IMR-90 (cell line): ENCODE results near the gene ACOT9. TPM values are rescaled to one million over a fixed set of nuclear protein-coding genes. Genes with fewer than 3 reads are reported as not detected.

Source experiments
- ATAC-seq: fragments of 200-7000 bp; cut with Tn5 transposase; 2 replicates; pipeline ENCODE4 v1.9.1; 2020; ENCODE audit warnings: low read depth, mild to moderate bottlenecking, moderate library complexity
- BruUV-seq: library from RNA; stranded (reverse); fragments of 400-500 nt; replicated peaks from 2 replicates; lab custom pipeline; 2021; lab: Mats Ljungman, UMichigan
- CTCF ChIA-PET: fragments of 300-600 bp; formaldehyde crosslinking; extraction: SDS; loops from one replicate; lab custom pipeline; 2021; ENCODE audit warnings: antibody characterized with exemption; lab: Yijun Ruan, JAX
- POLR2A ChIA-PET: fragments of 300-600 bp; sonication (Branson Sonifier 250); formaldehyde crosslinking; loops from one replicate; lab custom pipeline; 2022; ENCODE audit warnings: antibody characterized with exemption; ENCODE audit not compliant: unreplicated experiment; lab: Charles Lee
- DNase-seq: peaks from one replicate; pipeline ENCODE4 v3.0.0; 2013
- H2AFZ ChIP-seq: replicated peaks from 2 replicates; pipeline ENCODE3; 2013; ENCODE audit warnings: low read length, mild to moderate bottlenecking; ENCODE audit not compliant: poor library complexity
- H2AK5ac ChIP-seq: 2 replicates; pipeline ENCODE4 v1.6.1; 2013; ENCODE audit warnings: low read depth, low read length, inconsistent platforms
- H2AK9ac ChIP-seq: replicated peaks from 2 replicates; pipeline ENCODE3; 2013; ENCODE audit warnings: mild to moderate bottlenecking, low read depth, low read length, moderate library complexity; ENCODE audit not compliant: poor library complexity
- H2BK120ac ChIP-seq: 2 replicates; pipeline ENCODE4 v1.6.1; 2013; ENCODE audit warnings: low read depth, low read length, inconsistent platforms
- H2BK15ac ChIP-seq: 3 replicates; pipeline ENCODE4 v1.6.1; 2013; ENCODE audit warnings: low read depth, low read length, inconsistent platforms
- H2BK20ac ChIP-seq: 2 replicates; pipeline ENCODE4 v1.6.1; 2013; ENCODE audit warnings: low read depth, mild to moderate bottlenecking, inconsistent platforms, low read length, moderate library complexity
- H2BK5ac ChIP-seq: 2 replicates; pipeline ENCODE4 v1.6.1; 2013; ENCODE audit warnings: mild to moderate bottlenecking, low read depth, low read length, inconsistent platforms; ENCODE audit not compliant: poor library complexity, severe bottlenecking
- H3K14ac ChIP-seq: replicated peaks from 2 replicates; pipeline ENCODE4 v1.6.1; 2013; ENCODE audit warnings: low read depth, low read length, inconsistent platforms
- H3K18ac ChIP-seq: 2 replicates; pipeline ENCODE4 v1.6.1; 2013; ENCODE audit warnings: low read depth, low read length, control low read depth
- H3K23ac ChIP-seq: 2 replicates; pipeline ENCODE4 v1.6.1; 2013; ENCODE audit warnings: low read depth, low read length, inconsistent platforms
- H3K27ac ChIP-seq: 2 replicates; pipeline ENCODE4 v1.5.1; 2013; ENCODE audit warnings: mild to moderate bottlenecking, control low read depth, low read length; ENCODE audit not compliant: insufficient read depth
- H3K27me3 ChIP-seq: 2 replicates; pipeline ENCODE4 v1.6.1; 2013; ENCODE audit warnings: low read length; ENCODE audit not compliant: control insufficient read depth, insufficient read depth
- H3K36me3 ChIP-seq: 2 replicates; pipeline ENCODE4 v1.6.1; 2013; ENCODE audit warnings: low read length, mixed read lengths; ENCODE audit not compliant: control insufficient read depth, insufficient read depth
- H3K4ac ChIP-seq: 2 replicates; pipeline ENCODE4 v1.6.1; 2013; ENCODE audit warnings: low read depth, low read length, inconsistent platforms
- H3K4me1 ChIP-seq: 2 replicates; pipeline ENCODE4 v1.6.1; 2013; ENCODE audit warnings: low read length, mixed read lengths; ENCODE audit not compliant: control insufficient read depth, insufficient read depth
- H3K4me2 ChIP-seq: 2 replicates; pipeline ENCODE4 v1.6.1; 2013; ENCODE audit warnings: low read depth, mild to moderate bottlenecking, control low read depth, low read length, moderate library complexity
- H3K4me3 ChIP-seq: 2 replicates; pipeline ENCODE4 v1.5.1; 2013; ENCODE audit warnings: low read depth, mild to moderate bottlenecking, control low read depth, low read length, moderate library complexity; ENCODE audit not compliant: insufficient read depth
- H3K56ac ChIP-seq: 2 replicates; pipeline ENCODE4 v1.6.1; 2013; ENCODE audit warnings: low read length, inconsistent platforms; ENCODE audit not compliant: insufficient read depth; ENCODE audit errors: extremely low read depth
- H3K79me1 ChIP-seq, 2 experiments: 2 replicates each; pipeline ENCODE4 v1.6.1; 2013; ENCODE audit warnings: low read length in 2 of 2, inconsistent platforms in 1 of 2, low read depth in 1 of 2
- H3K9ac ChIP-seq: 2 replicates; pipeline ENCODE4 v1.6.1; 2013; ENCODE audit warnings: low read depth, low read length, control low read depth
- H3K9me1 ChIP-seq: 2 replicates; pipeline ENCODE4 v1.6.1; 2013; ENCODE audit warnings: low read length, inconsistent platforms; ENCODE audit not compliant: insufficient read depth
- H3K9me3 ChIP-seq: 2 replicates; pipeline ENCODE4 v1.6.1; 2013; ENCODE audit warnings: low read length; ENCODE audit not compliant: control insufficient read depth, insufficient read depth
- H4K20me1 ChIP-seq: 2 replicates; pipeline ENCODE4 v1.6.1; 2013; ENCODE audit warnings: low read length, inconsistent platforms; ENCODE audit not compliant: insufficient read depth
- H4K5ac ChIP-seq: 2 replicates; pipeline ENCODE4 v1.6.1; 2013; ENCODE audit warnings: mild to moderate bottlenecking, low read depth, low read length, control low read depth
- H4K8ac ChIP-seq, 2 experiments: 2 replicates each; pipeline ENCODE4 v1.6.1; 2013; ENCODE audit warnings: low read depth in 2 of 2, low read length in 2 of 2, control low read depth in 1 of 2, inconsistent platforms in 1 of 2
- H4K91ac ChIP-seq: 2 replicates; pipeline ENCODE4 v1.6.1; 2013; ENCODE audit warnings: low read depth, low read length, inconsistent platforms; ENCODE audit not compliant: insufficient read depth
- BHLHE40 ChIP-seq: fragments of 150-350 bp; IDR thresholded peaks from 2 replicates; pipeline ENCODE4 v1.6.1; 2016; ENCODE audit warnings: mild to moderate bottlenecking, low read depth, low read length
- CEBPB ChIP-seq: IDR thresholded peaks from 2 replicates; pipeline ENCODE4 v1.6.1; 2012; ENCODE audit warnings: low read depth, low read length, improper control_type of control experiment
- CHD1 ChIP-seq: IDR thresholded peaks from 2 replicates; pipeline ENCODE4 v1.6.1; 2012; ENCODE audit warnings: low read depth, low read length, improper control_type of control experiment
- CTCF ChIP-seq: conservative IDR thresholded peaks from 2 replicates; pipeline ENCODE4 v1.5.1; 2012; ENCODE audit warnings: mild to moderate bottlenecking, low read depth, low read length, improper control_type of control experiment
- ELK1 ChIP-seq: fragments of 150-350 bp; IDR thresholded peaks from 2 replicates; pipeline ENCODE4 v1.6.1; 2016; ENCODE audit warnings: low read depth, mild to moderate bottlenecking, low read length, moderate library complexity, borderline replicate concordance
- FOS ChIP-seq: fragments of 150-350 bp; IDR thresholded peaks from 2 replicates; pipeline ENCODE4 v1.6.1; 2016; ENCODE audit warnings: low read depth, low read length
- MAFK ChIP-seq: IDR thresholded peaks from 2 replicates; pipeline ENCODE4 v1.6.1; 2012; ENCODE audit warnings: low read depth, low read length, improper control_type of control experiment
- MAZ ChIP-seq: IDR thresholded peaks from 2 replicates; pipeline ENCODE4 v1.6.1; 2012; ENCODE audit warnings: low read depth, mild to moderate bottlenecking, low read length, improper control_type of control experiment, moderate library complexity, borderline replicate concordance
- MXI1 ChIP-seq: IDR thresholded peaks from 2 replicates; pipeline ENCODE4 v1.6.1; 2012; ENCODE audit warnings: low read depth, mild to moderate bottlenecking, low read length, moderate library complexity, borderline replicate concordance
- NFE2L2 ChIP-seq: fragments of 150-350 bp; IDR thresholded peaks from 2 replicates; pipeline ENCODE4 v1.6.1; 2016; ENCODE audit warnings: low read depth, mild to moderate bottlenecking, low read length
- POLR2A ChIP-seq: IDR thresholded peaks from 2 replicates; pipeline ENCODE4 v1.6.1; 2012; ENCODE audit warnings: mild to moderate bottlenecking, low read depth, low read length
- RAD21 ChIP-seq: IDR thresholded peaks from 2 replicates; pipeline ENCODE4 v1.6.1; 2012; ENCODE audit warnings: low read length, improper control_type of control experiment
- RCOR1 ChIP-seq: IDR thresholded peaks from 2 replicates; pipeline ENCODE4 v1.6.1; 2012; ENCODE audit warnings: mild to moderate bottlenecking, low read length, improper control_type of control experiment; ENCODE audit not compliant: insufficient replicate concordance
- RFX5 ChIP-seq: IDR thresholded peaks from 2 replicates; pipeline ENCODE4 v1.8.0; 2012; ENCODE audit warnings: low read depth, mild to moderate bottlenecking, low read length, moderate library complexity
- SMC3 ChIP-seq: fragments of 150-350 bp; IDR thresholded peaks from 2 replicates; pipeline ENCODE4 v1.6.1; 2016; ENCODE audit warnings: low read depth, mild to moderate bottlenecking, antibody characterized with exemption, low read length, moderate library complexity
- USF2 ChIP-seq: fragments of 150-350 bp; IDR thresholded peaks from 2 replicates; pipeline ENCODE4 v1.6.1; 2017; ENCODE audit warnings: mild to moderate bottlenecking, antibody characterized with exemption, low read length, low read depth
- WGBS, 2 experiments: methylation state at CpG; one replicate each; pipeline versions ENCODE4 v1.1.5 to v1.1.7; 2013; ENCODE audit warnings: missing lambda C conversion rate in 2 of 2; ENCODE audit not compliant: insufficient read length in 1 of 2; ENCODE audit errors: extremely low coverage in 2 of 2; 5-methylcytosine and 5-hydroxymethylcytosine counted together
- dilution Hi-C: fragments of 300-500 bp; cut with HindIII; formaldehyde crosslinking; loops from one replicate; pipeline ENCODE4 v1.14.3; 2018; ENCODE audit warnings: low sequenced_read_pairs; ENCODE audit not compliant: unreplicated experiment
- in situ Hi-C: fragments of 300-500 bp; cut with MboI; formaldehyde crosslinking; loops from 3 replicates; pipeline ENCODE4 v1.14.3; 2019; ENCODE audit warnings: low sequenced_read_pairs, inconsistent platforms, mixed read lengths
- intact Hi-C: fragments of 100-400 bp; cut with micrococcal nuclease; formaldehyde crosslinking; loops from 2 replicates; pipeline ENCODE4 v1.10.0; 2022
- polyA plus RNA-seq, 3 experiments: library from polyadenylated mRNA; depleted of rRNA; stranded (reverse); fragments of >200 nt; gene quantifications; 2 replicates each; pipeline ENCODE4 v1.2.3, GENCODE V29; 2012; ENCODE audit warnings: low replicate concordance in 1 of 3
- total RNA-seq: library from RNA; depleted of rRNA; stranded (reverse); fragments of >200 nt; gene quantifications from 2 replicates; pipeline ENCODE4 v1.2.3, GENCODE V29; 2012

The ACOT9 gene
- total and polyA plus RNA-seq, 2 of the 4 experiments (the other 2 are of a cell fraction), result 43.5 to 47.3 TPM

GRCh38 chrX:23749576-23749975 is 6.5 kb upstream of the ACOT9 start:
- Histone ChIP-seq H2BK5ac (no peak overlapping the region), H3K18ac (no peak overlapping the region), H3K14ac (no peak overlapping the region), H3K4ac (no peak overlapping the region), H3K79me1 (no peaks in the 10 kb centered on the region), H2BK120ac (no peak overlapping the region), H3K56ac (no peak overlapping the region), H4K5ac (no peak overlapping the region), H3K4me1 (no peaks in the 10 kb centered on the region), H2BK20ac (no peak overlapping the region), H3K4me2 (no peak overlapping the region), H2AFZ (no peak overlapping the region), H3K23ac (no peak overlapping the region), H3K9ac (no peak overlapping the region), H2BK15ac (no peak overlapping the region), H3K27ac (no peak overlapping the region), H2AK9ac (no peak overlapping the region), H4K91ac (no peak overlapping the region), H4K20me1 (no peaks in the 10 kb centered on the region), H3K9me1 (no peaks in the 10 kb centered on the region), H3K36me3 (no peaks in the 10 kb centered on the region), H3K4me3 (no peak overlapping the region), H2AK5ac (no peak overlapping the region), H3K27me3 (no peaks in the 10 kb centered on the region), H4K8ac (no peak overlapping the region), H3K9me3 (no peaks in the 10 kb centered on the region)
- dilution Hi-C loops, result no loop called here
- 0% methylated on average over 1 of the region's 2 CpGs; no CpG with 5 or more reads in 1 of the 2 experiments for WGBS, 2 experiments
- in situ Hi-C loops, result loop anchor here (10.0 kb wide), 1 partner anchor 155 kb away; the partner anchor contains the start of genes APOO and CXorf58
- intact Hi-C loops, result no loop called here
- POLR2A ChIA-PET, result no interaction called here
- no TSS peak for BruUV-seq
- ATAC-seq, result no peak
- CTCF ChIA-PET, result no interaction called here
- TF ChIP-seq USF2 (no peak), CEBPB (no peak), CTCF (no peak), CHD1 (no peak), FOS (no peak), RAD21 (no peak), ELK1 (no peak), BHLHE40 (no peak), POLR2A (no peak), RFX5 (no peak), NFE2L2 (no peak), RCOR1 (no peak), MXI1 (no peak), MAFK (no peak), SMC3 (no peak), MAZ (no peak)
- DNase-seq, result no peak
